22Rv1 (cell line): ENCODE data around the gene RFFL.

Experiments
- H3K27ac ChIP-seq: fragments of 450-650 bp; 2 replicates; pipeline ENCODE4 v1.5.1; 2017
- ZFX ChIP-seq: fragments of 450-650 bp; IDR thresholded peaks from 2 replicates; pipeline ENCODE4 v1.6.1; 2017; ENCODE audit warnings: antibody characterized with exemption, borderline replicate concordance
- TF ChIP-seq, protein P1 (sequence below): fragments of 450-650 bp; IDR thresholded peaks from 2 replicates; pipeline ENCODE4 v1.5.1; 2017; ENCODE audit warnings: mild to moderate bottlenecking

Gene RFFL

DNA sequence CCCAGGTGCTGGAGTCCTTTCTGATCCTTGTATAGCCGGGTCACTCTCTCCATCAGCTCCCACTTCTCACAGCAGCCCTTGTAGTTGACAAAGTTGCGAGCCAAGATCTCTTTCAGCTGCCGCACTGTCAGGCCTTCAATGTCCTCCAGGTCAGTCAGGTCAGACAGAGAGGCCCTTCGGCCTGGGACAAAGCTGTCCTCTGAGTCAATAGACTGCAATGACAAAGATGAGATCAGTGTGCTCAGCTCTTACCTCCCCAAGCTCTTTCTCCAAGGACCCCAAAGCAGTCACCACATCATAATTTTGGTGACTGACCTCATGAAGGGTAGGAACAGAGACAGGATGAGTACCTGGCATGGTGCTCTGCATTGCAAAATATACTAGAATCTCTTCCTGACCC lies 47.1 kb downstream of the RFFL start:
- H3K27ac ChIP-seq, result no peak overlapping the region
- TF ChIP-seq, protein P1, sequence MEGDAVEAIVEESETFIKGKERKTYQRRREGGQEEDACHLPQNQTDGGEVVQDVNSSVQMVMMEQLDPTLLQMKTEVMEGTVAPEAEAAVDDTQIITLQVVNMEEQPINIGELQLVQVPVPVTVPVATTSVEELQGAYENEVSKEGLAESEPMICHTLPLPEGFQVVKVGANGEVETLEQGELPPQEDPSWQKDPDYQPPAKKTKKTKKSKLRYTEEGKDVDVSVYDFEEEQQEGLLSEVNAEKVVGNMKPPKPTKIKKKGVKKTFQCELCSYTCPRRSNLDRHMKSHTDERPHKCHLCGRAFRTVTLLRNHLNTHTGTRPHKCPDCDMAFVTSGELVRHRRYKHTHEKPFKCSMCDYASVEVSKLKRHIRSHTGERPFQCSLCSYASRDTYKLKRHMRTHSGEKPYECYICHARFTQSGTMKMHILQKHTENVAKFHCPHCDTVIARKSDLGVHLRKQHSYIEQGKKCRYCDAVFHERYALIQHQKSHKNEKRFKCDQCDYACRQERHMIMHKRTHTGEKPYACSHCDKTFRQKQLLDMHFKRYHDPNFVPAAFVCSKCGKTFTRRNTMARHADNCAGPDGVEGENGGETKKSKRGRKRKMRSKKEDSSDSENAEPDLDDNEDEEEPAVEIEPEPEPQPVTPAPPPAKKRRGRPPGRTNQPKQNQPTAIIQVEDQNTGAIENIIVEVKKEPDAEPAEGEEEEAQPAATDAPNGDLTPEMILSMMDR, result no peak
- TF ChIP-seq ZFX, result no peak

DNA sequence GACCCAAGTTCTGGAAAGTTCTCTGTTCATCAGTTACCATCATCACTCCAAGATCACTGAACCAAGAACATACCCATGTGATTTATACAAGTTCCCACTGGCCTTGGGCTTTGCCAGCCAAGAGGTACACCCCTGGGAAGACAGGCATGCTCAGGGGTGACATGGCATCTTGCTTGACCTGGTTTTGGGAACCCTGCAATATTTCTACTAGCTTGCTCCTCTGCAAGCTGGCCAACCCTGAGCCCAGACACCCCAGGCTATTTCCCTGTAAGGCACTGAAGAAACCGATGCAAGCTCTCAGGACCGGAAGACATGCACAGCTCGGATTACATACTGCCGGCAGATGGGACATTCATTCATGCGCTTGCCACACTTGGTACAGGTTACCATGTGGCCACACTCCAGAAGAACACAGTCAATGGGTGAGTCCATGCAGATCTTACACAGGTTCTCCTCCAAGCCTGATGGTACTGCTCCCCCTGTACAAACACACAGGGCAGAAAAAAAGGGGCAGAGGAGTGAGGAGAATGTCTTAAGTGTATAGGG lies 51.8 kb downstream of the RFFL start:
- H3K27ac ChIP-seq, result no peak overlapping the region
- TF ChIP-seq ZFX, result no peak
- TF ChIP-seq, protein P1, result no peak

DNA sequence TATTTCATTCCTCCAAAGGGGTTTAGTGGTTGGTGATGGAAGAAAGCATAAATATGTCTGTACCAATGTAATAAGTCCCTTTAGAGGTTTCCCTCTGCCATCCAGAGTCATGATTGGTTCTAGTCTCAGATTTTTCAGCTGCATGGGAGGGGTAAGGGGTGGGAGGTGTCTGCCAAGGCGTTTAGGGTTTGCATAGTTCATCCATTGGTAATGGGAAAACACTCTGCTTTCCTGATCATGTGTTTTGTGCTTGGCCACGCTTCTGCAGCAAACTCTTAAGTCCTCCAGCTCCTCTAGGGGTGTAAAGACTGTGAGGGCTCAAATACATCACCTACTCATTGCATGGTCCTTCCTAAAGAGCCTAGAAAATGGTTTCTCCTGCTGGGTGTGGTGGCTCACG lies 53.4 kb downstream of the RFFL start:
- H3K27ac ChIP-seq, result no peak overlapping the region
- no peak for TF ChIP-seq ZFX
- TF ChIP-seq, protein P1, result no peak

DNA sequence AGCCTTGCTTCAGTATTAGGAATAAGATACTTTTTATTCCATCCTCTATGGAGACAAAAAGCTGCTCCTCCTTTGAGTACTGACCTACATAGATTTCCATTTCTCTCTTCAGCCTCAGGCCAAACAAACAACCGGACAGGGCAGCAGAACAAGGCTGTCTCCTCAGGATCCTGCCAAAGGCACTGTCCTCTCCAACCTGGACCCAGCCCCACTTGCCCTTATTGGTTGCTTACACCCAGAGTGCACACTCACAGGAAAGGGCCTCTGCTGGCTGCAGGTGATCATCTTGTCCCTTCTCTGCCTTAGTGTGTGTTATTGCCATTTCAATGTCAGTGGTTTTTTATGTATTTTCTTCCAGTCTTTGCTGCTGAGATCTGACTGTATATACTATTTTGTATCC lies 56.5 kb downstream of the RFFL start:
- TF ChIP-seq, protein P1, result no peak
- TF ChIP-seq ZFX, result no peak
- peak overlapping the region; percentile 26; the same call in 1 of the 2 replicates for H3K27ac ChIP-seq

DNA sequence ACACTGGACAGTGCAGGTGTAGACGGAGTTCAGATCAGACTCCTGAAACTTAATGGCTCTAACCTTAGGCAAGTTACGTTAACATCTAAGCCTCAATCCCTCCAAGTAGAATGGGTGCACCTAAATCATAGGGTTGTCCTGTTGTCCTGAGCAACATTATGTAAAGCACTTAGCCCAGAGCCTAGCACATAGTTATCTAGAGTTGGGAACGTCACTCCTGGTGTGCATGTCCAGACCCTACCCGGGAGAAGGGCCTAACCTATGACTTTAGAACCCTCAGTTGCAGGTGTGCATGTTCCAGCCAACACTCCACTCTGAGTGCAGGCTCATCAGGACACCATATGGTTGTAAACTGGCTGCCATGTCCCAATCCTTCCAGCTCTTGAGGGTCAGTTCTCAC lies 57.2 kb downstream of the RFFL start:
- no peak for TF ChIP-seq ZFX
- TF ChIP-seq, protein P1, result no peak
- peak overlapping the region; percentile 26; the same call in 1 of the 2 replicates for H3K27ac ChIP-seq

DNA sequence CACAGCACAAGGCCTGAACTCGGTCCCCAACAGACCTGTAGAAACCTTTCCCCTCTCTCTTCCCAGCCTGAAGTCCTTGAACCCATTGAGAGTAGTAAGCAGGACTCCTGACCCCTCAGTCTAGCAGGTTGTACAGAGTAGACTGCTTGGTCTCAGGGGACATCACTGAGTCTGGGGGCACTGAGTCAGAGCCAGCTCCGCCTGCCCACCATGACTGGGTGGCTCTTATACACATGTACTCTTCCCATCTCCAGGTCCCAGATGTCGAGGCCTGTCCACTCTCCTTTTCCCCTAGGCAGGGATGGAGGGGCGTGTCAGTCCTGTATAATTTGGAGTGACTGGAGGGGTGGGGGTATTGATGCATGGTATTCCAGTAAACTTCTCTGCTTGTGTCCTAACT lies 59.7 kb downstream of the RFFL start:
- H3K27ac ChIP-seq, result no peak overlapping the region
- TF ChIP-seq, protein P1, result no peak
- no peak for TF ChIP-seq ZFX

DNA sequence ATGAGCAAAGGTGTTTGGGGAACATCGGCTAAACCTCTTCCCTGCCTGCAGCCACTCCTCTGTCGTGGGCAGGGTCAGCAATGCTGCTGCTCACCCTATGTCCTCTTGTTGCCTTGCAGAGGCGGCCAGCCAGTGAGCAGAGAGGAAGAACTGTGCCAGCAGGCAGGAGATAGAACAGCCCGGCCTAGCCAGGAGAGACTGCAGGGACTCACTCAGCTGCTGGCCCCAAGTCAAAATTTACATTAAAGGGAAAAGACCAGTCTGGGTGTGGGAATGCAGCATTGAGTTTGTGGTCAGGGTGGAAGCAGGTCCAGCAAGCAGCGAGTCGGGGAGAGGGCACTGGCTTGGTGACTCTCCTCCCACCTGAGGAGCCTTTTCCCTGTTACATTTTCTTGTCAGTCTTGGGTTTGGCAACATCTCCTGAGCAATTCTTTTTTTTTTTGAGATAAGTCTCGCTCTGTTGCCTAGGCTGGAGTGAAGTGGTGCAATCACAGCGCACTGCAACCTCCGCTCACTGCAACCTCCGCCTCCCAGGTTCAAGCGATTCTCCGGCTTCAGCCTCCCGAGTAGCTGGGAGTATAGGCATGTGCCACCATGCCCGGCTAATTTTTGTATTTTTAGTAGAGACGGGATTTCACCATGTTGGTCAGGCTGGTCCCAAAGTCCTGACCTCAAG lies 60.5 kb downstream of the RFFL start:
- TF ChIP-seq, protein P1, result no peak
- TF ChIP-seq ZFX, result no peak
- no peak overlapping the region for H3K27ac ChIP-seq
